Endothelial cell of umbilical vein (primary cell): ENCODE data around the gene NTSR1.

ENCODE experiments used
- CTCF ChIP-seq, 2 donors: IDR thresholded peaks; 1 replicate in 1 of 2; 2 replicates in 1 of 2; pipeline ENCODE4 v1.5.1; 2011; ENCODE audit warnings: low read length in 2 of 2, mild to moderate bottlenecking in 2 of 2, moderate library complexity in 2 of 2, control low read depth in 1 of 2, inconsistent platforms in 1 of 2, low read depth in 1 of 2; ENCODE audit not compliant: insufficient read depth in 1 of 2; ENCODE audit errors: extremely low read depth in 1 of 2
- EZH2 ChIP-seq: IDR thresholded peaks from 2 replicates; pipeline ENCODE4 v1.6.1; 2012; ENCODE audit warnings: borderline replicate concordance, low read depth, mild to moderate bottlenecking, moderate library complexity, low read length, inconsistent platforms; ENCODE audit not compliant: severe bottlenecking
- FOS ChIP-seq: IDR thresholded peaks from 2 replicates; pipeline ENCODE4 v1.6.1; 2011; ENCODE audit warnings: mild to moderate bottlenecking, low read length, moderate library complexity, borderline replicate concordance; ENCODE audit not compliant: insufficient read depth
- MAX ChIP-seq: IDR thresholded peaks from 2 replicates; pipeline ENCODE4 v1.6.1; 2011; ENCODE audit not compliant: insufficient read depth, insufficient read length
- POLR2A ChIP-seq: IDR thresholded peaks from 2 replicates; pipeline ENCODE4 v1.6.1; 2012; ENCODE audit warnings: low read depth, mild to moderate bottlenecking, control low read depth, low read length
- POLR2AphosphoS5 ChIP-seq: IDR thresholded peaks from 2 replicates; pipeline ENCODE4 v1.6.1; 2012; ENCODE audit warnings: low read depth, mild to moderate bottlenecking, control low read depth, low read length, moderate library complexity; ENCODE audit not compliant: insufficient read depth

- TF ChIP-seq CTCF (IDR thresholded peaks at IDR 0.05; ENCODE audit: extremely low read depth in 1 of 2, insufficient read depth in 1 of 2, low read depth in 1 of 2, low read length in 2 of 2) (no peak), POLR2A (no peak), EZH2 (no peak), MAX (no peak), FOS (no peak), POLR2AphosphoS5 (no peak)
Measured at GRCh38 chr20:62694106-62694505, 14.5 kb upstream of the NTSR1 start.
